HFF-Myc (cell line): Measurements from ENCODE around the gene FNDC1.

Experiments used
- DNase-seq: peaks from one replicate; pipeline ENCODE4 v3.0.0-alpha.2; 2011; ENCODE audit warnings: low read depth; ENCODE audit errors: extremely low read depth
- H3K4me3 ChIP-seq: replicated peaks from 2 replicates; pipeline ENCODE4 v1.5.1; 2011; ENCODE audit warnings: low read depth, mild to moderate bottlenecking, control low read depth, low read length
- CTCF ChIP-seq: IDR thresholded peaks from 2 replicates; pipeline ENCODE4 v1.5.1; 2012; ENCODE audit warnings: mild to moderate bottlenecking, low read depth, low read length, control low read depth; ENCODE audit errors: missing control alignments

The FNDC1 gene

GRCh38 chr6:159180001-159180400 is 10.8 kb downstream of the FNDC1 start:
- no peak overlapping the region for H3K4me3 ChIP-seq
- no peak for TF ChIP-seq CTCF
- peak; percentile 20 for DNase-seq

GRCh38 chr6:159181914-159182313 is 12.7 kb downstream of the FNDC1 start:
- TF ChIP-seq CTCF = no peak
- H3K4me3 ChIP-seq = no peak overlapping the region
- DNase-seq = no peak

GRCh38 chr6:159184559-159184958 is 15.4 kb downstream of the FNDC1 start:
- DNase-seq = no peak
- no peak overlapping the region for H3K4me3 ChIP-seq
- no peak for TF ChIP-seq CTCF

- no peak overlapping the region for H3K4me3 ChIP-seq
- no peak for DNase-seq
- no peak for TF ChIP-seq CTCF
Observed at GRCh38 chr6:159190460-159190859, 21.3 kb downstream of the FNDC1 start.

GRCh38 chr6:159193923-159194322 is 24.7 kb downstream of the FNDC1 start:
- H3K4me3 ChIP-seq = no peak overlapping the region
- no peak for DNase-seq
- no peak for TF ChIP-seq CTCF

GRCh38 chr6:159194421-159194820 is 25.2 kb downstream of the FNDC1 start:
- no peak for DNase-seq
- TF ChIP-seq CTCF = no peak
- H3K4me3 ChIP-seq = no peak overlapping the region

- no peak for TF ChIP-seq CTCF
- H3K4me3 ChIP-seq = no peak overlapping the region
- DNase-seq = no peak
Observed at GRCh38 chr6:159196430-159196975, 27.3 kb downstream of the FNDC1 start.
